ENCODE results near the gene ATAT1. TPM values are rescaled to one million over a fixed set of nuclear protein-coding genes. Genes with fewer than 3 reads are reported as not detected.

ATAT1 gene
- total RNA-seq, 2 experiments from 2014 or later, result 4.1 to 5.2 TPM

Small RNAs within 50 kb of the gene (microRNA-seq; reads per million reads assigned to microRNA genes)
- gene MIR877 (ENCODE audit: borderline microRNAs expressed, borderline replicate concordance), result 18.5 reads per million, percentile 48 among the genes with 10 or more reads in this experiment

Other genes with a start within 250 kb of the ATAT1 start
- 1,000 to 10,000 TPM; 1,136 to 1,173 TPM for gene HLA-E, start 137.4 kb upstream of the ATAT1 start, total RNA-seq
- 100 to 1,000 TPM; 145 to 151 TPM for gene GNL1, start 70.4 kb upstream of the ATAT1 start, total RNA-seq
- gene PRR3, start 69.6 kb upstream of the ATAT1 start, total RNA-seq, result 10 to 100 TPM; 10.3 to 13.2 TPM
- gene ABCF1, start 55.4 kb upstream of the ATAT1 start, total RNA-seq, result 10 to 100 TPM; 86.1 to 88.0 TPM
- 10 to 100 TPM; 92.2 to 95.3 TPM for gene PPP1R10, start 9.6 kb upstream of the ATAT1 start, total RNA-seq
- gene MRPS18B, start 9.0 kb upstream of the ATAT1 start, total RNA-seq, result 10 to 100 TPM; 15.3 to 15.5 TPM
- gene C6orf136, start 20.3 kb downstream of the ATAT1 start, total RNA-seq, result 10 to 100 TPM; 20.3 to 21.7 TPM
- gene DHX16, start 46.1 kb downstream of the ATAT1 start, total RNA-seq, result 10 to 100 TPM; 15.9 to 16.1 TPM
- gene PPP1R18, start 59.8 kb downstream of the ATAT1 start, total RNA-seq, result 10 to 100 TPM; 30.9 to 31.6 TPM
- gene NRM, start 64.1 kb downstream of the ATAT1 start, total RNA-seq, result 1 to 10 TPM; 3.8 to 4.4 TPM
- gene MDC1, start 90.4 kb downstream of the ATAT1 start, total RNA-seq, result 10 to 100 TPM; 50.5 to 56.8 TPM
- 10 to 100 TPM; 76.0 to 78.4 TPM for gene TUBB, start 93.5 kb downstream of the ATAT1 start, total RNA-seq
- gene FLOT1, start 115.8 kb downstream of the ATAT1 start, total RNA-seq, result 10 to 100 TPM; 31.6 TPM
- 1 to 10 TPM; 5.7 to 5.8 TPM for gene IER3, start 117.7 kb downstream of the ATAT1 start, total RNA-seq

Data from CD4-positive, alpha-beta T cell (primary cell).